Adrenal gland (tissue), 5 donors: Measurements from ENCODE around the gene EMC6.

Source experiments
- POLR2A ChIP-seq, 2 donors: fragments of 450-650 bp; IDR thresholded peaks; one replicate each; pipeline ENCODE4 v1.6.1; 2017; ENCODE audit warnings: antibody characterized with exemption in 2 of 2, mild to moderate bottlenecking in 2 of 2, moderate library complexity in 1 of 2
- TF ChIP-seq, protein P1 (sequence below), 6 experiments: fragments of 450-650 bp in 4 of 6; fragments of 200-600 bp in 2 of 6; sonication (generic) in 1 of 6; IDR thresholded peaks; 1 replicate in 5 of 6; 2 replicates in 1 of 6; pipeline versions ENCODE4 v1.5.1 to v1.8.0; 2016 to 2021; ENCODE audit warnings: antibody characterized with exemption in 6 of 6, mild to moderate bottlenecking in 2 of 6, moderate library complexity in 1 of 6
- donor health status: DM: no; HTN: no; CAD: no.

DNA sequence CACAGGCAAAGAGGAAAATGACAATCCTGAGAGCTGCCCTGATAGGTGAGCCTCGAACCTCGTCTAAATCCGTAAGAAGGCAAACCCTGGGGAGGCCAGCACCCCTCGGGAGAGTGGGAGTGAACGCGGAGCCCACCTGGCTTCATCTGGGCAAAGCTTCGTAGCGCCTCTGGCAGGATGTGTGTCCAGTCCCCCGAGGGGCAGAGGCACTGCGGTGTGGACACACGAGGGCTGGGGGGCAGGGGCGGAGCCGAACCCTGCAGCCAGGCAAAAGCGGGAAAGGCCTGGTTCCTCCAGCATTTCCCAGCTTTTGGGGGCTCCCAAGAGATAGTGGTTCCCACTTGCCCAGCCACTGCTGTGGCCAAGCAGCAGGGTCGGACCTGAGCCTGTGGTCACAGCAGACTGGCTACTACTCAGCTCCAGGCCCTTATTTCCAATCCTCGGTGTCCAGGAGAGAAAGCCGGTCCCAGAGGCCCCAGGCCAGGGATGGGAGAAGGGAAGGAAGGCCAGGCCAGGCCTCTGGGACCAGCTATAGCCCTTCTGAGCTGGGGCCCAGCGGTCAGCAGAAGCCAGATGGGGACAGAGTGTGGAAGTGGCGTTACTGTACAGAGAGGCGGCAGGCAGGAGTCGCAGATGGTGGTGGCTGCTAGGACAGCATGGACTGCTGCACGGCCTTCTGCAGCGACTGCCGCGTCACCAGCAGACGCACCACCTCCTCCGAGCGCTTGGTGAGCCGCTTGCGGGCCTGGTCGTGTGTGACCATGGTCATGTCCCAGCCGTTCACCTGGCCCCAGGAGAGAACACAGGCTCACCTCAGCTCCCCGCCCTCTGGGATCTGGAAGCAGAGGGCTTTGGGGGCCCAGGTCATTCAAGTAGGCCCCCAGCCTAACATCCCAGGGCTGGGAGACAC, 5.3 kb upstream of the EMC6 start:
- TF ChIP-seq POLR2A (IDR thresholded peaks at IDR 0.05) = no peak
- TF ChIP-seq, protein P1, sequence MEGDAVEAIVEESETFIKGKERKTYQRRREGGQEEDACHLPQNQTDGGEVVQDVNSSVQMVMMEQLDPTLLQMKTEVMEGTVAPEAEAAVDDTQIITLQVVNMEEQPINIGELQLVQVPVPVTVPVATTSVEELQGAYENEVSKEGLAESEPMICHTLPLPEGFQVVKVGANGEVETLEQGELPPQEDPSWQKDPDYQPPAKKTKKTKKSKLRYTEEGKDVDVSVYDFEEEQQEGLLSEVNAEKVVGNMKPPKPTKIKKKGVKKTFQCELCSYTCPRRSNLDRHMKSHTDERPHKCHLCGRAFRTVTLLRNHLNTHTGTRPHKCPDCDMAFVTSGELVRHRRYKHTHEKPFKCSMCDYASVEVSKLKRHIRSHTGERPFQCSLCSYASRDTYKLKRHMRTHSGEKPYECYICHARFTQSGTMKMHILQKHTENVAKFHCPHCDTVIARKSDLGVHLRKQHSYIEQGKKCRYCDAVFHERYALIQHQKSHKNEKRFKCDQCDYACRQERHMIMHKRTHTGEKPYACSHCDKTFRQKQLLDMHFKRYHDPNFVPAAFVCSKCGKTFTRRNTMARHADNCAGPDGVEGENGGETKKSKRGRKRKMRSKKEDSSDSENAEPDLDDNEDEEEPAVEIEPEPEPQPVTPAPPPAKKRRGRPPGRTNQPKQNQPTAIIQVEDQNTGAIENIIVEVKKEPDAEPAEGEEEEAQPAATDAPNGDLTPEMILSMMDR (IDR thresholded peaks at IDR 0.05) = no peak
